Right forelimb (tissue), 1 donor: ENCODE measurements around the gene NUP37.

ENCODE experiments used
- DNase-seq: peaks from one replicate; pipeline ENCODE4 v3.0.0-alpha.2; 2018

Gene NUP37

GRCh38 chr12:102024765-102025164, 95.1 kb downstream of the NUP37 start:
- DNase-seq, result no peak

GRCh38 chr12:102023343-102023930, 96.5 kb downstream of the NUP37 start:
- DNase-seq, result no peak
